RPMI8226 (cell line): ENCODE results near the gene CDK14.
A peak's percentile ranks its signal among the peaks of the same experiment; 100 is the strongest.
"Not testable (repeated sequence)": the region's sequence is repeated elsewhere in the genome, so short reads cannot be mapped to it uniquely, and the experiment has no call there.

Experiments
- DNase-seq: peaks from one replicate; pipeline ENCODE4 v3.0.0-alpha.2; 2015

CDK14 gene

GRCh38 chr7:90723866-90724265 is 127.7 kb downstream of the CDK14 start:
- DNase-seq, result peak; percentile 79

DNA sequence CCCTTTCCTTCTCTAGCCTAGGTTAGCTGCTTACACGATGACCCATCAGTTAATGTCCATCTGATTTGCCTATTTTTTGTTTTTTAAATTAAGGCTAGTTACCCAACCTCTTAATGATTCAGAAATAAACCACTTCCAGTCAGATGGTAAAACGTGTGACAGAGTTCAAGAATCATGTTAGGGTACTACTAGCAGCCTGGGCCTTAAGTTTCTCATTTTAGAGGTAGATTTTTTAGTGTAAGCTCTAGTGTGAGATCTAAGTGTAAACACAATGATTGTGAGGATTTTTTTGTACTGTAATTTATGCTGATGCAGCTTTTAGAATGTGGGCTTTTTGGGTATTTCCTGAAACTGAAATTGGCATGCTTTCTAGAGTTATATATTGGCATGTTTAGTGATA is 130.0 kb downstream of the CDK14 start:
- DNase-seq, result peak; percentile 70

- peak; percentile 76 for DNase-seq
These were observed 130.5 kb downstream of the CDK14 start for GRCh38 chr7:90726623-90727022.

DNA sequence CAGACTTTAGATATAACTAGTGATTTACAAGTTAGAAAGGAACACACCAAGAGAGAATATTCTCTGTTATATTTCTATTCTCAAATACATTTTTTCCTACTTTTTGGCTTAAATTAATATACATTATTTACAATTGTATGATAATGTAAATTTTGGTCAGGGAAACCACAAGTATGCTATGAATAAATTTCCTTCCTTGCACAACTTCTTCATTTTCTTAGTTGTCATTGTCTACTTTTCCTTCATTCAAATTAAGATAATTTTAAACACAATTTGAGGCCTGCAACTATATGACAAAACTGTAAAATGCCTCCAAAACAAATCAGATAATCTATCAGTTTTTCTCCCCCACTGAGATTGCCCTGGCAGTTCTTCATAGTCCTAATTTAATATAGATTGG is 131.3 kb downstream of the CDK14 start:
- DNase-seq, result no peak

- DNase-seq, result peak; percentile 84
These were observed 132.4 kb downstream of the CDK14 start for GRCh38 chr7:90728568-90728967.

GRCh38 chr7:90735611-90736280 is 139.6 kb downstream of the CDK14 start:
- not testable (repeated sequence) for DNase-seq

- DNase-seq, result no peak
These were observed 140.2 kb downstream of the CDK14 start for GRCh38 chr7:90736316-90736715.

DNA sequence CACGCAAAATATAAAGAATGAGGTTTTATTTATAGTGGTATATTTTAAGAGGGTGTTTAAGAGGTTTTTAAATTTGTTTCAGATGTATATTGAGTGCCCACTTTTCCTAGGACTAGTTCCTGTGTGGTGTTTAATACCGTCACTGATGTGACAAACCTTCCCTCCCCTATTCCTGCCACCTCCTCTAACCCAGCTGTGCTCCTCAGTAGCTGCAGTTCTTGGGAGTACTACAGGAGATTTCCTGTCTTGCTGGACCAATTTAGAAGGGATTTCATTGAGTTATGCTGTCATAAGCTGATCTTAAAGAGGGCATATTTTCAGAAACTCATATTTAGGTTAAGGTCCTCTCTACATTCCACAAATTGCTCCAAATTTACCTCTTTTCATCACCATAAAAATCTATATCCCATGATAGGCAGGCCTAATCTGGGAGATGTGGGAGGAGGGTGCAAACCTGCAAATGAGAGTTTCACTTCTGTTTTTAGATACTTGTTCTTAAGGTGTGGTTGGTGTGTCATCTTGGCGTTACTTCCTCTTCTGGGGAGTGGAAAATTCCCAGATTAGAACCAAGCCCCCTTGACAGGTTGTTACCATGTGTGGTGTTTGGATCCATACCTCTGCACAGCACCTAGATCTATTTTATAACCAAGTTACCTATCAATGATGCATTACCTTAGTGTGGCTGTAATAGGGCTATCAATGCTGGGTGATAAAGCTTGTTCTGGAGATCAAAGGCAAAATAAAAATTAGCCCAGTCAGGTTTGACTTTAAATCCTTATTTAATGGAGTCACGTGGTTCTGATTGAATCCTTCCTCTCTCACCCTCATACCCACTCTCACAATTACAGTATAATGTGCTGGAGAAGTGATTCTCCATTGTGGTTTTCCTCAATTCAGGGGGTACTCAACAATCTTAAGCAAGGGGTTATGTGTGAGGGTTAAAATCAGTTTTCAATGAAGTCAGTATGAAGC is 141.1 kb downstream of the CDK14 start:
- DNase-seq, result peak; percentile 87

- no peak for DNase-seq
These were observed 142.1 kb downstream of the CDK14 start for GRCh38 chr7:90738249-90738648.

DNA sequence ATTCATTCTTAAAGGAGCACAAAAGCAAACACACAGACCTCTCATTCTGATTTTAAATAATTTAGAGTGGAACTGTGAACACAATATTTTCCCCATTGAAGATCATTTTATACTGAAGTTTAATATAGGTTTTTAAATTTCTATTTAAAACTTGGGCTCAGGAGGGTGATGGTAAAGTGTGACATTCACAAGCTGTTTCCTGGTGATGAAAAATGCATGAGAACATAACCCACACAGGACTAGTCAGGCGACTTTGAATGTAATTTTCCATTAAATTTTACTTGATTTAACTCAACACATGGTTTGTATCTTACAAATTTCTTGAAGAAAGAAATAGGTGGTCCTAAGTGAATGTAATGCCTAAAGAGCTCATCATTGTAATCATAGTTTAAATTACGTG is 143.6 kb downstream of the CDK14 start:
- no peak for DNase-seq

DNA sequence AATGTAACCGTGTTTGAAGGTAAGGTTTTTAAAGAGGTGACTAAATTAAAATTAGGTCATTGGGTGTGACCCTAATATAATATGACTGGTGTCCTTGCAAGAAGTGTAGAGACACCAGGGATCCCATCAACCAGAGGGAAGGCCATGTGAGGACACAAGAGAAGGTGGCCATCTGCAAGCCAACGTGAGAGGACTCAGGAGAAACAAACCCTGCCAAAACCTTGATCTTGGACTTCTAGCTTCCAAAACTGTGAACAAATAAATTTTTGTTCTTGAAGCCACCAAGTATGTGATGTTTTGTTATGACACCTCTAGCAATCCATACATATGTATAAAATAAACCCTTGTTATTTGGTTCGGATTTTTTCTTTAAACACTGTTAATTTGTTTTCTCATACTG is 144.3 kb downstream of the CDK14 start:
- DNase-seq, result no peak

DNA sequence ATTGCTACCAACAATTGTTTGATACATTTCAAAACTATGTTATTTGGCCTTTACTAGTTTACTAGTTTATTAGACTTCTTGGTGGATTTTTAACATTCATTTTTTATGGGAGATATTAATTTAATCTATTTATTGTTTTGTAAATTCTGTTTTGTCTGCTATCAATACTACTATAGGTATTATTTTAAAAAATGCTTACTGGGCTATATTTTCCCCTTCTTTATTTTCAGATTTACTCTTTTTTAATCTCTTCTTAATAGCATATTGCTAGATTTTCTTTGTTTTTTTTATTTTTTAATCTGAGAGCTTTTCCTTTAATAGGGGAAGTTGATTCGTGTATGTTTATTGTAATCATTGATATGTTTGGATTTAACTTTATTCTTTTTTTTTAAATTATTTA is 147.5 kb downstream of the CDK14 start:
- no peak for DNase-seq

DNA sequence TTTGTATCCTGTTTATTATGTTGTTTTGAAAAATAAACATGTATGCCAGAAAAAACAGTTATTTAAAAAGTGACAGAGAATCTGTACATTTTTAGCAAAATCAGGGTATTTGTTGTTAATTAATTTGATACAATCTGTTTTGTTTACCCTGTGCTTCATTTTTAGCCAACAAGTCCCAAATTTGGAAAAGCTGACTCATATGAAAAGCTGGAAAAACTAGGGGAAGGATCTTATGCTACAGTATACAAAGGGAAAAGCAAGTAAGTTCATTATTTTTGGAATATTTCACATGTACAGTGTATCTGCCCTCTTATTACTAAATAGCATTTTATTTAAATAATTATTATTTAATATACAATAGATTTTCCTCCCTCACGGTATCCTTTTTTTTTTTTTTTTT is 151.4 kb downstream of the CDK14 start:
- DNase-seq, result no peak

- peak; percentile 54 for DNase-seq
These were observed 153.1 kb downstream of the CDK14 start for GRCh38 chr7:90749262-90749661.

DNA sequence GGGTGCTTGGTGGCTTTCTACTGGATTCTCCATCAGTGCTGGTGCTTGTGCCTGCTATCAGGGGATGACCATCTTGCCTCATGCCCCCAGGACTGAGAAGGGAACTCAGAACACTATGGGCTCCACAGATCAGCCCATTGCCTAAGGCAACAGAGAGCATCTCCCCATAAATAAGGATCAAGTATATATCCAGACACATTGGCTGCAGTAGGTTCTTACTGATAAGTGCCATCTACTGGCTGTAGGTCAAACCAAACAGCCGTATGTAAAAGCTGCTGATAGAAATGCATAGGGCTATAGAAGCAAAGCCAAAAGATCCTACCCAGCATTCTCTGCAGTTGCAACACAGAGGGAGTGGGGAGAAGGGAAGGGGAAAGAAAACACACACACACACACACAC is 153.7 kb downstream of the CDK14 start:
- peak; percentile 45 for DNase-seq

DNA sequence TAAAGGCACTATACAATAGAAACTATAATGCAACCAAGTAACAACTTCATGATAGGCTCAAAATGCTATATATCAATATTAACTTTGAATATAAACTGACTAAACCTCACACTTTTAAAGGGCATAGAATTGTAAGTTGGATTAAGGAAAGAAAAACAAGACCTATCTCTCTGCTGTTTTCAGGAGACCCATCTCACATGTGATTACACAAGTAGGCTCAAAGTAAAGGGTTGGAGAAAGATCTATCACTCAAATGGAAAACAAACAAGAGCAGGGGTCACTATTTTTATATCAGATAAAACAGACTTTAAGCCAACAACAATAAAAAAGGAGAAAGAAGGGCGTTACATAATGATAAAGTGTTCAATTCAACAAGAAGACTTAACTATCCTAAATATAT is 155.5 kb downstream of the CDK14 start:
- DNase-seq, result no peak

GRCh38 chr7:90752051-90752450 is 155.9 kb downstream of the CDK14 start:
- DNase-seq, result no peak

GRCh38 chr7:90755041-90755440 is 158.9 kb downstream of the CDK14 start:
- no peak for DNase-seq

DNA sequence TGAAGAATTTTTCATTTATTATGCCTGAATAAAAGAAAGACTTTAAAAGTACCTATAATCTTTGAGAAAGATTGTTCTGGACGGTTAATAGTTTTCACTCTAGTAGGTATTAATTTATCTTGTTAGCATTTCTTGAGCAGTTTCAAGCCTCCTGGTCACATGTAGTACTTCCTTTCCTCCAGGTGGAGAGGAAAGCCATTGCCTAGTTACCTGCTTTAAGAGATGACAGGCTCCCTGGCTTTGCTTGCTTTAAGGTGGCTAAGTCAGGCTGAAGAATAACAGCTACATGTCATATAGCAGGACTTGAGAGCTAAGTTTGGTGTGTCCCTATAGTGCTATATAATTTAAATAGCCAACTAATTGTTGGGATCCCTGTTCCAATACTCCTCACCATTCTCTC is 160.2 kb downstream of the CDK14 start:
- no peak for DNase-seq

DNA sequence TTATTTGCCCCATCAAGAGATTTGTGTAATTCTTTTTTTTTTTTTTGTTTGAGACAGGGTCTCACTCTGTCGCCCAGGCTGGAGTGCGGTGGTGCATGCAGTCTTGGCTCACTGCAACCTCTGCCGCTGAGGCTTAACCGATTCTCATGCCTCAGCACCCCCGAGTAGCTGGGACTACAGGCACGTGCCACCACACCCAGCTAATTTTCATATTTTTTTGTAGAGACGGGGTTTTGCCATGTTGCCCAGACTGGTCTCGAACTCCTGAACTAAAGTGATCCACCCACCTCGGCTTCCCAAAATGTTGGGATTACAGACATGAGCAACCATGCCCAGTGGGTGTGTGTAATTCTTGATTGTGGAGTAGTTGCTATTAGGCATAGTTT is 161.4 kb downstream of the CDK14 start:
- DNase-seq, result not testable (repeated sequence)

DNA sequence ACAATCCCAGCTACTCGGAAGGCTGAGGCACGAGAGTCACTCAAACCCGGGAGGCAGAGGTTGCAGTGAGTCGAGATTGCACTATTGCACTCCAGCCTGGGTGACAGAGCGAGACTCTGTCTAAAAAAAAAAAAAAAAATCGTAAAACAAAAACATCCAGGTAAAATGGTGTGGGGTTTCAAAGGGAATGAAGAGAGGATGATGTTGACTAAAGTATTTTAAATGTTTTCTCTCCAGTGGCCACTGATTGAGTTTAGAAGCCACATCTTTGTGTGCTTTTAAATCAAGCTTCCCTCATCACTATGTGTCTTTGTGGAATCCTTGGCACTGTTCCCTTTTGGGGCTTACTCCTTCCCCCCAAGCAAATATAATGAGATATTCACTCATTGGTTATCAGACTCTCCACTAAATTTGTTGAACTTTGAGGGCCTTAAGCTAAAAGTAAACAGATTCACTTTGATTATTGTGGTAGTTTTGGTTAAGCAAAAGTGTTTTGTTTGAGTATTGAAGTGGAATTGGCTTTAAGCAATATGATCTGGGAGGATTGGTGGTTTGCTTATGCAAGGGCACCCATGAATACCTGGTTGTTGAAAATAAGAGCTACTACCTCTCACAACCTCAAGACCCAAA is 162.9 kb downstream of the CDK14 start:
- no peak for DNase-seq

DNA sequence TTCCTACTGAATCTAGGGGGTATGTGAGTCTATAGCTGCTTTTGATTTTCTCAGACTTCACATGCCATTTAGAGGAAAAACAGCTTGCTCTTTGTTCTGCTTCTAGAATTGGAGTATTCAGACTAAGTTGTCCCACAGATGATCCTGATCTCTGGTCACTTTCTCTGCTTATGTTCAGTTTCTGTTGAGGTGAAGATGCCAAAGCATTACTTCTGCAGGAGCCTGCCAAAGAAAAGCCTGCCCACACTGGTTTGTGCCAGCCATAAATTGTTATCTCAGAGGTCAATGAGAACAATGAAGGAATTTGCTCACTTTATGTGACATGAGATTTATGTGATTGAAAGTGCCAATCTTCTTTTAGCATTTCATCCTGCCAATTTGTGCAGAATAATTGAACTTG is 163.6 kb downstream of the CDK14 start:
- DNase-seq, result no peak

GRCh38 chr7:90760892-90761291 is 164.8 kb downstream of the CDK14 start:
- DNase-seq, result no peak

GRCh38 chr7:90761584-90761983 is 165.5 kb downstream of the CDK14 start:
- no peak for DNase-seq
